Fibroblast of the aortic adventitia (primary cell): ENCODE measurements around the gene FAM241A. TPM values are rescaled to one million over a fixed set of nuclear protein-coding genes. Genes with fewer than 3 reads are reported as not detected.
A peak's percentile ranks its signal among the peaks of the same experiment; 100 is the strongest.

ENCODE experiments used
- DNase-seq: peaks from one replicate; pipeline ENCODE4 v3.0.0-alpha.2; 2010; ENCODE audit warnings: low read depth
- H3K4me3 ChIP-seq: 2 replicates; pipeline ENCODE4 v1.5.1; 2011; ENCODE audit warnings: low read depth, mild to moderate bottlenecking, control low read depth, low read length, moderate library complexity
- CTCF ChIP-seq: IDR thresholded peaks from 2 replicates; pipeline ENCODE4 v1.5.1; 2011; ENCODE audit warnings: mild to moderate bottlenecking, low read length, control low read depth, inconsistent platforms; ENCODE audit not compliant: insufficient read depth
- total RNA-seq: library from RNA; depleted of rRNA; stranded (reverse); fragments of >200 nt; gene quantifications from 2 replicates; pipeline ENCODE4 v1.2.3, GENCODE V29; 2012; ENCODE audit warnings: low replicate concordance

Gene FAM241A
- total RNA-seq, 1 donor = 5.1 TPM

- no peak overlapping the region for H3K4me3 ChIP-seq
- no peak for TF ChIP-seq CTCF
- DNase-seq = no peak
Measured at GRCh38 chr4:112181358-112182000, 36.2 kb downstream of the FAM241A start.

GRCh38 chr4:112182604-112183003 is 37.4 kb downstream of the FAM241A start:
- TF ChIP-seq CTCF = no peak
- no peak overlapping the region for H3K4me3 ChIP-seq
- DNase-seq = no peak

GRCh38 chr4:112183252-112183651 is 38.0 kb downstream of the FAM241A start:
- no peak for TF ChIP-seq CTCF
- no peak overlapping the region for H3K4me3 ChIP-seq
- DNase-seq = peak; percentile 35

- no peak for DNase-seq
- H3K4me3 ChIP-seq = no peak overlapping the region
- no peak for TF ChIP-seq CTCF
Measured at GRCh38 chr4:112184438-112184837, 39.2 kb downstream of the FAM241A start.

- no peak for TF ChIP-seq CTCF
- no peak for DNase-seq
- no peak overlapping the region for H3K4me3 ChIP-seq
Measured at GRCh38 chr4:112185334-112185733, 40.1 kb downstream of the FAM241A start.

- H3K4me3 ChIP-seq = no peak overlapping the region
- DNase-seq = no peak
- no peak for TF ChIP-seq CTCF
Measured at GRCh38 chr4:112185740-112186670, 40.8 kb downstream of the FAM241A start.
